PC-9 (cell line): ENCODE data around the gene GPR15LG.

ENCODE experiments used
- EZH2 ChIP-seq: fragments of 200-600 bp; sonication (generic); IDR thresholded peaks from 2 replicates; pipeline ENCODE4 v1.8.0; 2017; ENCODE audit warnings: antibody characterized with exemption, low read depth
- TF ChIP-seq, protein P1 (sequence below): fragments of 200-600 bp; sonication (generic); conservative IDR thresholded peaks from 2 replicates; pipeline ENCODE4 v1.6.1; 2017; ENCODE audit warnings: mixed run types, antibody characterized with exemption, mild to moderate bottlenecking, moderate library complexity

DNA sequence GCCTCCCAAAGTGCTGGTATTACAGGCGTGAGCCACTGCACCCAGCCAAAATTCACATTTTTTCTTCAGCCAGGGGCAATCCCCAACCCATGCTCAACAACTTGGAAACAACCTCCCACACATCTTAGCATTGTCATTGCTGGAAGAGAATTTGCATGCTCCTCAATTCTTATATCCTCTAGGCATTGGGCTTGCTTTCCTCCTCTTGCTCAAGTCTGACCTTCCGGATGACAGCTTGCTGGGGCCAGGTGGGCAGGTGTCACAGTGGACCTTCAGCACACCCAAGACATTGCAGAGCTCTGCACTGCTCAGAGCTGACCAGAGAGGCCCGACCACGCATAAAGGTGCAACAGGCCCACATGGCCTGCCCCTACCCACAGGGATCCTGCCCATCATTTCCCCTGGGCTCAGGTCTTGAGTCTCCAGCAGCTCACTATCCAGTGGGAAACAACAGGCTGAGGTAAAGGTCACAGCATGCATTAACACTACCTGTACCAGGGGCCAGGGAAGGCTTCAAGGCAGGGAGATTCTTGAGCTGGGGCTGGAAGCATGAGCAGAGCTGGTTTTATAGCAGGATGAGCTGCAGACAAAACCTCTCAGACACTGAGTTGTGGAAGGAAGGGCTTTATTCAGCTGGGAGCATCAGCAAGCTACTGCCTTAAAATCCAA is 6.8 kb upstream of the GPR15LG start:
- TF ChIP-seq, protein P1, sequence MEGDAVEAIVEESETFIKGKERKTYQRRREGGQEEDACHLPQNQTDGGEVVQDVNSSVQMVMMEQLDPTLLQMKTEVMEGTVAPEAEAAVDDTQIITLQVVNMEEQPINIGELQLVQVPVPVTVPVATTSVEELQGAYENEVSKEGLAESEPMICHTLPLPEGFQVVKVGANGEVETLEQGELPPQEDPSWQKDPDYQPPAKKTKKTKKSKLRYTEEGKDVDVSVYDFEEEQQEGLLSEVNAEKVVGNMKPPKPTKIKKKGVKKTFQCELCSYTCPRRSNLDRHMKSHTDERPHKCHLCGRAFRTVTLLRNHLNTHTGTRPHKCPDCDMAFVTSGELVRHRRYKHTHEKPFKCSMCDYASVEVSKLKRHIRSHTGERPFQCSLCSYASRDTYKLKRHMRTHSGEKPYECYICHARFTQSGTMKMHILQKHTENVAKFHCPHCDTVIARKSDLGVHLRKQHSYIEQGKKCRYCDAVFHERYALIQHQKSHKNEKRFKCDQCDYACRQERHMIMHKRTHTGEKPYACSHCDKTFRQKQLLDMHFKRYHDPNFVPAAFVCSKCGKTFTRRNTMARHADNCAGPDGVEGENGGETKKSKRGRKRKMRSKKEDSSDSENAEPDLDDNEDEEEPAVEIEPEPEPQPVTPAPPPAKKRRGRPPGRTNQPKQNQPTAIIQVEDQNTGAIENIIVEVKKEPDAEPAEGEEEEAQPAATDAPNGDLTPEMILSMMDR: no peak
- TF ChIP-seq EZH2: no peak
